ENCODE data around the gene BOK. TPM values are rescaled to one million over a fixed set of nuclear protein-coding genes. Genes with fewer than 3 reads are reported as not detected.

The BOK gene
- total and polyA plus RNA-seq, 9 of the 15 experiments (the other 6 are each of a cell fraction or from before 2014, with no cell fraction given) = 0.03 to 3.3 (median 2.0) TPM; not detected in 1

DNA sequence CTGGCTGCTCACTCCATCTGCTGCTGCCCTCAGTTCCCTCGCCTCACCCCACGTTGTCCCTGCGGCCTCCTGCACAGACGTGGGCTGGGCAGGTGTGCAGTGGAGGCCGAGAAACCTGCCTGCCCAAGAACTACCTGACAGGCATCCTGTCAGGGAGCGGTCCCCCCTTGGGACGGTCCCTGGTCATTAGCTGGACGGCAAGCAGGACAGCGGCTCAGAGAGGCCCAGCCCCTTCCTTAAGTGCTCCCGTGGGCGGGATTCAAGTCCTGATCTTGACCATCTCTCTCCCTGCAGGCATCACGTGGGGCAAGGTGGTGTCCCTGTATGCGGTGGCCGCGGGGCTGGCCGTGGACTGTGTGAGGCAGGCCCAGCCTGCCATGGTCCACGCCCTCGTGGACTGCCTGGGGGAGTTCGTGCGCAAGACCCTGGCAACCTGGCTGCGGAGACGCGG, 11.3 kb downstream of the BOK start:
- ChIA-PET POLR2A (no interaction called here), CTCF (ENCODE audit: low intra/inter-chr PET ratio) (no interaction called here)
- DNase-seq (ENCODE audit: extremely low read depth in 1 of 4, low spot score in 3 of 4) (no peak), ATAC-seq (no peak), FAIRE-seq (no peak)
- H3K9me3 ChIP-seq (replicated peaks; ENCODE audit: control insufficient read depth, insufficient read depth, low read depth, low read length) = no peaks in the 10 kb centered on the region
- no peaks in the 10 kb centered on the region for H3K9me1 ChIP-seq (ENCODE audit: control insufficient read depth, insufficient read depth, low read length)
- H2AFZ ChIP-seq (ENCODE audit: low read depth, low read length) = no peak overlapping the region
- in situ Hi-C loops (cut with MboI) = no loop called here
- no peak overlapping the region for H3K4me2 ChIP-seq (ENCODE audit: insufficient read depth, low read length)
- no peak overlapping the region for H3K27ac ChIP-seq (ENCODE audit: extremely low read depth, low read depth, low read length)
- 71% methylated on average over 6 of the region's 23 CpGs for WGBS (ENCODE audit: insufficient coverage, low coverage, missing lambda C conversion rate)
- H3K9ac ChIP-seq (ENCODE audit: insufficient read depth in 1 of 2, low read depth in 2 of 2, low read length in 2 of 2) = no peak overlapping the region
- H3K79me2 ChIP-seq (ENCODE audit: control insufficient read depth, insufficient read depth, low read length) = no peaks in the 10 kb centered on the region
- intact Hi-C loops (cut with micrococcal nuclease) = no loop called here
- no peaks in the 10 kb centered on the region for H3K27me3 ChIP-seq (ENCODE audit: control insufficient read depth in 2 of 2, insufficient read depth in 2 of 2, low read length in 2 of 2)
- no peak overlapping the region for H3K4me3 ChIP-seq
- no peaks in the 10 kb centered on the region for H4K20me1 ChIP-seq (replicated peaks; ENCODE audit: control insufficient read depth, insufficient read depth, low read length)
- H3K36me3 ChIP-seq (ENCODE audit: control insufficient read depth, insufficient read depth, low read length) = no peaks in the 10 kb centered on the region
- BruUV-seq (replicated peaks) = no TSS peak
- H3K4me1 ChIP-seq (replicated peaks in 1 of 2; ENCODE audit: control insufficient read depth in 2 of 2, insufficient read depth in 2 of 2, low read length in 2 of 2) = peaks cover 0 to 20% of the 10 kb centered on the region in 2 experiments; a peak in 2 of 5 replicates
- TF ChIP-seq E4F1 (CRISPR knock-in tag; IDR thresholded peaks at IDR 0.05; ENCODE audit: borderline replicate concordance) = no peak
- TF ChIP-seq, protein P1, sequence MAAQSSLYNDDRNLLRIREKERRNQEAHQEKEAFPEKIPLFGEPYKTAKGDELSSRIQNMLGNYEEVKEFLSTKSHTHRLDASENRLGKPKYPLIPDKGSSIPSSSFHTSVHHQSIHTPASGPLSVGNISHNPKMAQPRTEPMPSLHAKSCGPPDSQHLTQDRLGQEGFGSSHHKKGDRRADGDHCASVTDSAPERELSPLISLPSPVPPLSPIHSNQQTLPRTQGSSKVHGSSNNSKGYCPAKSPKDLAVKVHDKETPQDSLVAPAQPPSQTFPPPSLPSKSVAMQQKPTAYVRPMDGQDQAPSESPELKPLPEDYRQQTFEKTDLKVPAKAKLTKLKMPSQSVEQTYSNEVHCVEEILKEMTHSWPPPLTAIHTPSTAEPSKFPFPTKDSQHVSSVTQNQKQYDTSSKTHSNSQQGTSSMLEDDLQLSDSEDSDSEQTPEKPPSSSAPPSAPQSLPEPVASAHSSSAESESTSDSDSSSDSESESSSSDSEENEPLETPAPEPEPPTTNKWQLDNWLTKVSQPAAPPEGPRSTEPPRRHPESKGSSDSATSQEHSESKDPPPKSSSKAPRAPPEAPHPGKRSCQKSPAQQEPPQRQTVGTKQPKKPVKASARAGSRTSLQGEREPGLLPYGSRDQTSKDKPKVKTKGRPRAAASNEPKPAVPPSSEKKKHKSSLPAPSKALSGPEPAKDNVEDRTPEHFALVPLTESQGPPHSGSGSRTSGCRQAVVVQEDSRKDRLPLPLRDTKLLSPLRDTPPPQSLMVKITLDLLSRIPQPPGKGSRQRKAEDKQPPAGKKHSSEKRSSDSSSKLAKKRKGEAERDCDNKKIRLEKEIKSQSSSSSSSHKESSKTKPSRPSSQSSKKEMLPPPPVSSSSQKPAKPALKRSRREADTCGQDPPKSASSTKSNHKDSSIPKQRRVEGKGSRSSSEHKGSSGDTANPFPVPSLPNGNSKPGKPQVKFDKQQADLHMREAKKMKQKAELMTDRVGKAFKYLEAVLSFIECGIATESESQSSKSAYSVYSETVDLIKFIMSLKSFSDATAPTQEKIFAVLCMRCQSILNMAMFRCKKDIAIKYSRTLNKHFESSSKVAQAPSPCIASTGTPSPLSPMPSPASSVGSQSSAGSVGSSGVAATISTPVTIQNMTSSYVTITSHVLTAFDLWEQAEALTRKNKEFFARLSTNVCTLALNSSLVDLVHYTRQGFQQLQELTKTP (IDR thresholded peaks at IDR 0.05; ENCODE audit: low read depth in 1 of 2, partially characterized antibody in 2 of 2) = no peak
- TF ChIP-seq ZNF146 (CRISPR knock-in tag; IDR thresholded peaks at IDR 0.05; ENCODE audit: unreplicated experiment) = no peak
- TF ChIP-seq MCM5 (IDR thresholded peaks at IDR 0.05; ENCODE audit: low read depth) = no peak
- TF ChIP-seq POLR2G (IDR thresholded peaks at IDR 0.05; ENCODE audit: low read depth, low read length) = 0 out of 2 replicates have a peak, but pooled peaks have one; percentile 19

Data from K562 (cell line).